ENCODE measurements around the gene RAI14. TPM values are rescaled to one million over a fixed set of nuclear protein-coding genes. Genes with fewer than 3 reads are reported as not detected.
A peak's percentile ranks its signal among the peaks of the same experiment; 100 is the strongest.

The RAI14 gene
- total and polyA plus RNA-seq, 3 donors from 2014 or later: 34.3 to 54.6 (median 49.6) TPM

DNA sequence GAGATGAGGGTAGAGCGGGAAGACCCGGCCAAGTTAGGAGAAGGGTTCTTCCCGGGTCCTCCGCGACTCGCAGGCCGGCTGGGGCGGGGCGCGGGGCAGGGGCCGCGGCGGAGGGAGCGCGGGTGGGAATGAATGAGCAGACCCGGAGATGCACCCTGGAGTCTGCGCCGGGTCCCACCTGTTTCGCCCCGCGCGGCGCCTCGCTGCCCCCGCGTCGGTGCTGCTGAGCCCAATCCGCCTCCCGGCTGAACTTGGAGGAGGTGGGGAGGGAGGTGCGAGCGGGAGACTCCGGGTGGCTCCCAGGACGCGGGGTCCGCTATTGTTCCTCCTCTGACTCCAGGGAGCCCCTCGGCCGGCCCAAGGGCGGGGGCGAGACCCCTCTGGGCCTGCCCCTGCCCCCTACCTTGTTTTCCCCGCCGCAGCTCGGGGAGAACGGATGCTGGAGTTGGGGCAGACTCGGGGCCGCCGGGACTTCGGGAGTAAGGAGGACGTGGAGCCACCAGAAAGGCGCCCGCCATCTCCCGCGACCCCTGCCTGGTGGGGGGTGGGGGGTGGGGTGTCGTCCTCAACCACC is 659 bp downstream of the RAI14 start:
- intact Hi-C loops (cut with DNase I; ENCODE audit: low total_unique reads): no loop called here
- 0% methylated on average over 5 to 45 of the region's 53 CpGs for WGBS, 2 donors
- DNase-seq: peak; percentile 24
- Histone ChIP-seq H3K27me3 (no peaks in the 10 kb centered on the region), H3K4me1 (no peaks in the 10 kb centered on the region), H3K36me3 (ENCODE audit: low read depth, missing control alignments) (no peaks in the 10 kb centered on the region), H3K9me3 (no peaks in the 10 kb centered on the region), H3K27ac (peak overlapping the region; percentile 70 to 90), H3K4me3 (peak overlapping the region; percentile 74 to 90)
- TF ChIP-seq POLR2A (IDR thresholded peaks at IDR 0.05): no peak
- no peak for TF ChIP-seq CTCF (IDR thresholded peaks at IDR 0.05)

DNA sequence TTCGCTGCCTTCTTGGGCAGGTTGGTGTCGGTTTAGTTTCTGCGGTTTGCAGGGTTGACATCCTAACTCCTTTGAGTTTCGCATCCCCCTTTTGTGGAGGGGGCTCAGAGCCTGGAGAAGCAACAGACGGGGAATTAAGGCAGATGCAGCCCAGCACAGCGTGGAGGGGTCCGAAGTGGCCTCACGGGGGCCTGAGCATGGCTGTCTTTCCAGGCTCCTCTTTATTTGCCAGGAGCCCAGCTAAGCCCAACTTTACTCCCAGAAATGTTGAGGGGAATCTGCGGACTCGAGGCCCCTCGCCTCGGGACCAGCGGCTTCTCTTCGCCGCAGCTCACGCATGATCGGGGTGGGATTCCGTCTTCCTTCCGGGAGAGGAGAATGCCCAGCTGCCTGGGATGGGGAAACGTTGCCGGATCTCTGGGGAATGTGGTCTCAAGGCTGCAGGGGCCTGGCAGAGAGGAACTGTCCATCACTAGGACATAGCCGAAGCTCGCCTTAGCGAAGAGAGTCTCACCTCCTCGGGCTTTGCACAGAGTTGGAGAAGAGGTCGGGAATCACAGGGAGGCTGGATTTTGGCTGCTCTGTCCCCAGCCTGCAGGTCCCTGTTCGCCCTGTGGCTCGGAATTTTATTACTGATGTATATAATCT is 1.3 kb downstream of the RAI14 start:
- Histone ChIP-seq H3K9me3 (no peaks in the 10 kb centered on the region), H3K27me3 (no peaks in the 10 kb centered on the region), H3K36me3 (ENCODE audit: low read depth, missing control alignments) (no peaks in the 10 kb centered on the region), H3K4me1 (no peaks in the 10 kb centered on the region), H3K27ac (peak overlapping the region; percentile 70 to 90), H3K4me3 (peak overlapping the region; percentile 74 to 90)
- DNase-seq: peak; percentile 33
- intact Hi-C loops (cut with DNase I; ENCODE audit: low total_unique reads): no loop called here
- 2% methylated on average over 21 to 28 of the region's 28 CpGs for WGBS, 2 donors
- TF ChIP-seq POLR2A (IDR thresholded peaks at IDR 0.05): no peak
- no peak for TF ChIP-seq CTCF (IDR thresholded peaks at IDR 0.05)

GRCh38 chr5:34657988-34658387 is 1.9 kb downstream of the RAI14 start:
- Histone ChIP-seq H3K27ac (peak overlapping the region in 1 of 2 donors; percentile 90), H3K9me3 (no peaks in the 10 kb centered on the region), H3K4me3 (no peak overlapping the region), H3K36me3 (ENCODE audit: low read depth, missing control alignments) (no peaks in the 10 kb centered on the region), H3K4me1 (no peaks in the 10 kb centered on the region), H3K27me3 (no peaks in the 10 kb centered on the region)
- WGBS, 2 donors: 18 to 30% methylated on average over 4 of the region's 4 CpGs
- DNase-seq: no peak
- no peak for TF ChIP-seq CTCF (IDR thresholded peaks at IDR 0.05)
- no peak for TF ChIP-seq POLR2A (IDR thresholded peaks at IDR 0.05)
- intact Hi-C loops (cut with DNase I; ENCODE audit: low total_unique reads): no loop called here

- H3K27me3 ChIP-seq: no peaks in the 10 kb centered on the region
- 87 to 93% methylated on average over 3 of the region's 3 CpGs for WGBS, 2 donors
Measured at GRCh38 chr5:34659168-34659567, 3.0 kb downstream of the RAI14 start.

More at GRCh38 chr5:34659168-34659567, 3.0 kb downstream of the RAI14 start:
- H3K27ac ChIP-seq: no peak overlapping the region
- no peak overlapping the region for H3K4me3 ChIP-seq
- TF ChIP-seq POLR2A (IDR thresholded peaks at IDR 0.05) (no peak), CTCF (IDR thresholded peaks at IDR 0.05) (no peak)
- H3K36me3 ChIP-seq (ENCODE audit: low read depth, missing control alignments): no peaks in the 10 kb centered on the region
- DNase-seq: no peak
- H3K9me3 ChIP-seq: no peaks in the 10 kb centered on the region
- intact Hi-C loops (cut with DNase I; ENCODE audit: low total_unique reads): no loop called here
- no peaks in the 10 kb centered on the region for H3K4me1 ChIP-seq

Data from testis (tissue), 3 donors.